NB4 (cell line): ENCODE data around the gene LMNTD1.

Source experiments
- DNase-seq: peaks from one replicate; pipeline ENCODE4 v3.0.0; 2010; ENCODE audit warnings: low read depth
- H3K4me3 ChIP-seq: one replicate; pipeline ENCODE4 v1.5.1; 2011; ENCODE audit warnings: mild to moderate bottlenecking, low read depth, low read length, moderate library complexity
- CTCF ChIP-seq: IDR thresholded peaks from one replicate; pipeline ENCODE4 v1.5.1; 2012; ENCODE audit warnings: low read depth, low read length
- MAX ChIP-seq: IDR thresholded peaks from 2 replicates; pipeline ENCODE4 v1.6.1; 2011; ENCODE audit warnings: low read depth, low read length
- MYC ChIP-seq: IDR thresholded peaks from 2 replicates; pipeline ENCODE4 v1.6.1; 2011; ENCODE audit warnings: low read depth, low read length
- POLR2A ChIP-seq: IDR thresholded peaks from 2 replicates; pipeline ENCODE4 v1.6.1; 2011; ENCODE audit warnings: mild to moderate bottlenecking; ENCODE audit not compliant: insufficient read length; ENCODE audit errors: extremely low read depth

The LMNTD1 gene

GRCh38 chr12:25550186-25550585 lies 2.9 kb downstream of the LMNTD1 start:
- no peak overlapping the region for H3K4me3 ChIP-seq
- TF ChIP-seq MAX (no peak), CTCF (no peak), POLR2A (no peak), MYC (no peak)
- no peak for DNase-seq

GRCh38 chr12:25549120-25549519 lies 4.0 kb downstream of the LMNTD1 start:
- TF ChIP-seq MAX (no peak), MYC (no peak), CTCF (no peak), POLR2A (no peak)
- H3K4me3 ChIP-seq = no peak overlapping the region
- DNase-seq = no peak

GRCh38 chr12:25546318-25546717 lies 6.8 kb downstream of the LMNTD1 start:
- DNase-seq = no peak
- no peak overlapping the region for H3K4me3 ChIP-seq
- TF ChIP-seq POLR2A (no peak), MYC (no peak), MAX (no peak), CTCF (no peak)

- DNase-seq = no peak
- no peak overlapping the region for H3K4me3 ChIP-seq
- TF ChIP-seq POLR2A = no peak
- TF ChIP-seq CTCF = no peak
- TF ChIP-seq MYC = no peak
- TF ChIP-seq MAX = no peak
Measured at GRCh38 chr12:25533150-25533549, 19.9 kb downstream of the LMNTD1 start.

GRCh38 chr12:25531502-25532052 lies 21.5 kb downstream of the LMNTD1 start:
- H3K4me3 ChIP-seq = no peak overlapping the region
- no peak for TF ChIP-seq POLR2A
- TF ChIP-seq MYC = no peak
- no peak for TF ChIP-seq CTCF
- TF ChIP-seq MAX = no peak
- no peak for DNase-seq

GRCh38 chr12:25529738-25530137 lies 23.3 kb downstream of the LMNTD1 start:
- no peak for TF ChIP-seq CTCF
- TF ChIP-seq MAX = no peak
- no peak for TF ChIP-seq POLR2A
- TF ChIP-seq MYC = no peak
- no peak for DNase-seq
- no peak overlapping the region for H3K4me3 ChIP-seq
